Mesothelial cell of epicardium (in vitro differentiated cells): ENCODE data around the gene DOCK4. TPM values are rescaled to one million over a fixed set of nuclear protein-coding genes. Genes with fewer than 3 reads are reported as not detected.

Source experiments
- DNase-seq, 2 experiments: peaks; one replicate each; pipeline ENCODE4 v3.0.0; 2021; ENCODE audit warnings: low spot score in 2 of 2; ENCODE audit not compliant: unreplicated experiment in 2 of 2
- H3K27ac Mint-ChIP-seq: 2 replicates; pipeline ENCODE4 v1.8.0; 2021; ENCODE audit warnings: mixed read lengths
- H3K27me3 Mint-ChIP-seq: 2 replicates; pipeline ENCODE4 v1.8.0; 2021; ENCODE audit warnings: low read depth, mixed read lengths
- H3K36me3 Mint-ChIP-seq: 2 replicates; pipeline ENCODE4 v1.8.0; 2021; ENCODE audit warnings: mixed read lengths
- H3K4me1 Mint-ChIP-seq: 2 replicates; pipeline ENCODE4 v1.8.0; 2021; ENCODE audit warnings: mixed read lengths
- H3K4me3 Mint-ChIP-seq: 2 replicates; pipeline ENCODE4 v1.8.0; 2021; ENCODE audit warnings: mild to moderate bottlenecking, moderate library complexity, mixed read lengths
- H3K9me3 Mint-ChIP-seq: 2 replicates; pipeline ENCODE4 v1.8.0; 2021; ENCODE audit warnings: mixed read lengths
- CTCF ChIP-seq: fragments of 200-600 bp; sonication (generic); IDR thresholded peaks from one replicate; pipeline ENCODE4 v1.5.0; 2021; ENCODE audit warnings: antibody characterized with exemption; ENCODE audit not compliant: unreplicated experiment
- total RNA-seq: library from RNA; stranded (reverse); gene quantifications from 3 replicates; pipeline ENCODE4 v1.2.1, GENCODE V29; 2021

DOCK4 gene
- total RNA-seq, 1 donor from 2014 or later: 27.7 TPM

- no peak overlapping the region for H3K27ac Mint-ChIP-seq
- H3K36me3 Mint-ChIP-seq: no peaks in the 10 kb centered on the region
- TF ChIP-seq CTCF: no peak
- peaks cover 17% of the 10 kb centered on the region for H3K4me1 Mint-ChIP-seq
- DNase-seq: no peak
- peaks cover 4% of the 10 kb centered on the region for H3K27me3 Mint-ChIP-seq
- H3K9me3 Mint-ChIP-seq: no peaks in the 10 kb centered on the region
- no peak overlapping the region for H3K4me3 Mint-ChIP-seq
These were observed 525.0 kb downstream of the DOCK4 start for GRCh38 chr7:111681242-111681641.

- H3K27me3 Mint-ChIP-seq: peaks cover 6% of the 10 kb centered on the region
- no peak for DNase-seq
- no peak overlapping the region for H3K4me3 Mint-ChIP-seq
- no peak for TF ChIP-seq CTCF
- no peaks in the 10 kb centered on the region for H3K36me3 Mint-ChIP-seq
- H3K27ac Mint-ChIP-seq: no peak overlapping the region
- H3K9me3 Mint-ChIP-seq: no peaks in the 10 kb centered on the region
- H3K4me1 Mint-ChIP-seq: peaks cover 12% of the 10 kb centered on the region
These were observed 527.2 kb downstream of the DOCK4 start for GRCh38 chr7:111678986-111679385.

- Mint-ChIP-seq H3K36me3 (no peaks in the 10 kb centered on the region), H3K4me1 (peaks cover 12% of the 10 kb centered on the region), H3K4me3 (no peak overlapping the region), H3K27me3 (peaks cover 11% of the 10 kb centered on the region), H3K9me3 (no peaks in the 10 kb centered on the region), H3K27ac (no peak overlapping the region)
- no peak for DNase-seq
- TF ChIP-seq CTCF: no peak
These were observed 527.9 kb downstream of the DOCK4 start for GRCh38 chr7:111678281-111678680.

GRCh38 chr7:111677848-111678247 lies 528.4 kb downstream of the DOCK4 start:
- no peak for DNase-seq
- peaks cover 14% of the 10 kb centered on the region for H3K27me3 Mint-ChIP-seq
- peaks cover 12% of the 10 kb centered on the region for H3K4me1 Mint-ChIP-seq
- H3K9me3 Mint-ChIP-seq: no peaks in the 10 kb centered on the region
- H3K4me3 Mint-ChIP-seq: no peak overlapping the region
- H3K36me3 Mint-ChIP-seq: no peaks in the 10 kb centered on the region
- no peak for TF ChIP-seq CTCF
- H3K27ac Mint-ChIP-seq: no peak overlapping the region

- Mint-ChIP-seq H3K27ac (no peak overlapping the region), H3K9me3 (no peaks in the 10 kb centered on the region), H3K36me3 (no peaks in the 10 kb centered on the region), H3K27me3 (peaks cover 14% of the 10 kb centered on the region), H3K4me3 (no peak overlapping the region), H3K4me1 (peaks cover 12% of the 10 kb centered on the region)
- no peak for DNase-seq
- no peak for TF ChIP-seq CTCF
These were observed 529.4 kb downstream of the DOCK4 start for GRCh38 chr7:111676811-111677210.

Other genes with a start within 250 kb of the DOCK4 start
- 22.3 to 25.4 TPM (median 23.7 TPM) in 3 replicates for gene ZNF277, start 296 bp upstream of the DOCK4 start, total RNA-seq
- gene IFRD1, start 244.1 kb upstream of the DOCK4 start, total RNA-seq: 52.5 to 54.3 TPM (median 54.3 TPM) in 3 replicates